ENCODE data around the gene VWF. TPM values are rescaled to one million over a fixed set of nuclear protein-coding genes. Genes with fewer than 3 reads are reported as not detected.

The VWF gene
- total and polyA plus RNA-seq, 7 donors, result 0.60 to 98.0 (median 42.2) TPM

- no peaks in the 10 kb centered on the region for H3K9me3 ChIP-seq
- H3K27ac ChIP-seq, result no peak overlapping the region
- WGBS, 2 donors, result 94% methylated on average over 4 of the region's 4 CpGs
- peaks cover 0 to 14% (median 9%) of the 10 kb centered on the region in 4 donors for H3K4me1 ChIP-seq
- intact Hi-C loops (cut with DNase I), result no loop called here
- TF ChIP-seq EP300 (IDR thresholded peaks at IDR 0.05) (no peak), POLR2A (IDR thresholded peaks at IDR 0.05) (no peak), POLR2AphosphoS5 (IDR thresholded peaks at IDR 0.05) (no peak), CTCF (IDR thresholded peaks at IDR 0.05) (no peak)
- no peak for DNase-seq
- no peaks in the 10 kb centered on the region for H3K27me3 ChIP-seq
- no peak overlapping the region for H3K4me3 ChIP-seq
- no peaks in the 10 kb centered on the region for H3K36me3 ChIP-seq
These were observed 52.9 kb downstream of the VWF start for GRCh38 chr12:6071589-6071988.

- H3K4me1 ChIP-seq, result peaks cover 0 to 14% (median 9%) of the 10 kb centered on the region in 4 donors
- TF ChIP-seq POLR2AphosphoS5 (IDR thresholded peaks at IDR 0.05), result peak in 1 of 4 donors; percentile 22
- TF ChIP-seq CTCF (IDR thresholded peaks at IDR 0.05), result no peak
- no peak overlapping the region for H3K4me3 ChIP-seq
- peak overlapping the region in 1 of 4 donors; percentile 26 for H3K27ac ChIP-seq
- H3K27me3 ChIP-seq, result no peaks in the 10 kb centered on the region
- no peak for DNase-seq
- intact Hi-C loops (cut with DNase I), result no loop called here
- H3K36me3 ChIP-seq, result no peaks in the 10 kb centered on the region
- H3K9me3 ChIP-seq, result no peaks in the 10 kb centered on the region
- whole genome bisulfite sequencing, 2 donors, result 80 to 84% methylated on average over 11 of the region's 11 CpGs
These were observed 53.8 kb downstream of the VWF start for GRCh38 chr12:6070472-6071257.

DNA sequence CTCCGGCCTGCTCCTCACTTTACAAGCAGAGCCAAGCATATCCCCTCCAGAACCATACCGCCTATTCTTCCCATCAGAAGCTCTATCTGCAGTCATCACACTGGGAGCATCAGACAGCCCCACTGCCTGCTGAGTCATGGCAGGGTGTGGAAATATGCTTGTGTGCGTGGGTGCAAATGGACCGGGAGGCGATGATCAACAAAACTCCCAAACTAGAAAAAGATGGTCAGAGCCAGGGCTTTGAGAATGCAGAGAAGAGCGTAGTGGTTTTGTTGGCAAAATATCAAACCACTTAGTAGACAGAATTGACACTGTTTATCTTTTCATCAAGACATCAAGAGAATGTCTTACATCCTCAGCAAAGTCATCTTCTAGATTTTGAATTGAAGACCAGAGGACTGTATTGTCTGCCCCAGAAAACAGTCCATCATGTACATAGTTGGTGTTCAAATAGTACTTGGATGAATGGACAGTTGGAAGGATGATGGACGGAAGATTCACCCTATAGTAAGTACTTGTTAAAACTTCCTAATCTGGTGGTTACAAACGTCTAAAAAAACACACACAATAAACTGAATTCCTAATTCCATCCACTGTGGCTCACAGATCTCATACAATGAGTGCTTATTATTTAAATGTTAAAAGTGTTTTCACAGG lies 54.9 kb downstream of the VWF start:
- no peak for DNase-seq
- Histone ChIP-seq H3K36me3 (no peaks in the 10 kb centered on the region), H3K27me3 (no peaks in the 10 kb centered on the region), H3K27ac (peak overlapping the region in 2 of 4 donors; percentile 21 to 52), H3K4me3 (no peak overlapping the region), H3K9me3 (no peaks in the 10 kb centered on the region), H3K4me1 (peaks cover 0 to 5% (median 3%) of the 10 kb centered on the region in 4 donors)
- intact Hi-C loops (cut with DNase I), result no loop called here
- whole genome bisulfite sequencing, 2 donors, result 53 to 74% methylated on average over 8 of the region's 8 CpGs
- TF ChIP-seq CTCF (IDR thresholded peaks at IDR 0.05) (no peak), POLR2AphosphoS5 (IDR thresholded peaks at IDR 0.05) (peak in 1 of 4 donors; percentile 13)

DNA sequence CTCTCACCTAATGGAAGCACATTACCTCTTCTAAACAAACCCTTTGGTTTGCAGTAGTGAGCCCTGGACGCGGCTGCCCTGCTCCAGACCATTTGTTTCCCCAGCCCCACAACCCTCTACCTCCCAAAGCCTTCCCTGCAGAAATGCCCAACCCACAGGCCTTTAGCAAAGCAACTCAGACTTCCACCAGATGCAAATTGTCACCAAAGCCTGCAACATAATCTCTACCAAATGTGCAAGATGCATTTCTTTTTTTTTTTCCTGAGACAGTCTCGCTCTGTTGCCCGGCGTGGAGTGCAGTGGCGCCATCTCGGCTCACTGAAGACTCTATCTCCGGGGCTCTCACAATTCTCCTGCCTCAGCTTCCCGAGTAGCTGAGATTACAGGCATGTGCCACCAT lies 56.2 kb downstream of the VWF start:
- WGBS, 2 donors, result 86 to 87% methylated on average over 9 of the region's 9 CpGs
- intact Hi-C loops (cut with DNase I), result no loop called here
- H3K36me3 ChIP-seq, result no peaks in the 10 kb centered on the region

More for the DNA sequence above, 56.2 kb downstream of the VWF start:
- TF ChIP-seq EP300 (IDR thresholded peaks at IDR 0.05), result no peak
- TF ChIP-seq POLR2A (IDR thresholded peaks at IDR 0.05), result no peak
- no peak for TF ChIP-seq POLR2AphosphoS5 (IDR thresholded peaks at IDR 0.05)
- no peak for TF ChIP-seq CTCF (IDR thresholded peaks at IDR 0.05)
- Histone ChIP-seq H3K9me3 (no peaks in the 10 kb centered on the region), H3K4me1 (peaks cover 0 to 8% (median 3%) of the 10 kb centered on the region in 4 donors), H3K27me3 (no peaks in the 10 kb centered on the region), H3K4me3 (no peak overlapping the region), H3K27ac (peak overlapping the region in 1 of 4 donors; percentile 52)
- DNase-seq, result no peak

Measured in sigmoid colon (tissue), 7 donors.